ENCODE measurements around the gene CUTC.
"Not testable (repeated sequence)": the region's sequence is repeated elsewhere in the genome, so short reads cannot be mapped to it uniquely, and the experiment has no call there.

The CUTC gene

DNA sequence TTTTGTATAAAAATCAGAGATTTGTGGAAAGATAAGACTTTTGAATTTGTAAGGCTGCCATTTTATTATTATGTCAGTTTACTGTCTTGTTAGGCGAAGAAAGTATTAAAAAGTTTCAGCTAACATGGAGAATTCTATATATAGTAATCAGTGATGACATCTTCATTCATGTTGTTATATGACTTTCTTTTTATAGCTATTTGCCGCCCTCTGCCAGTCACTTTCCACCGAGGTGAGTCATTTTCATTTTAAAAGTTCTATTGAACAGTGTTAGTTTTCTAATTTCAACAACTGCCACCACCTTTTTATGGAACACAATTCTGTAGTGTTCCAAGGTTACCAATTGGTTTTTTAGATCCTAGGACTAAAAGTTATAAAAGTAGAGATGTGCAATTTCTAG lies 11.8 kb downstream of the CUTC start:
- DNase-seq: no peak

DNA sequence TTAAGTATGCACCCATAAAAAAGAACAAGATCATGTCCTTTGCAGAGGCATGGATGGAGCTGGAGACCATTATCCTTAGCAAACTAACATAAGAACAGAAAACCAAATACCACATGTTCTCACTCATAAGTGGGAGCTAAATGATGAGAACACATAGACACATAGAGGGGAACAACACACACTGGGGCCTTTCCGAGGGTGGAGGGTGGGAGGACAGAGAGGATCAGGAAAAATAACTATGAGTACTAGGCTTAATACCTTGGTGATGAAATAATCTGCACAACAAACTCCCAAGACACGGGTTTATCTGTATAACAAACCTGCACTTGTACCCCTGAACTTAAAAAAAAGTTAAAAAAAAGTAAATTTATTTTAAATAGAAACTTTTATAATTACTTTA lies 14.1 kb downstream of the CUTC start:
- not testable (repeated sequence) for DNase-seq

DNA sequence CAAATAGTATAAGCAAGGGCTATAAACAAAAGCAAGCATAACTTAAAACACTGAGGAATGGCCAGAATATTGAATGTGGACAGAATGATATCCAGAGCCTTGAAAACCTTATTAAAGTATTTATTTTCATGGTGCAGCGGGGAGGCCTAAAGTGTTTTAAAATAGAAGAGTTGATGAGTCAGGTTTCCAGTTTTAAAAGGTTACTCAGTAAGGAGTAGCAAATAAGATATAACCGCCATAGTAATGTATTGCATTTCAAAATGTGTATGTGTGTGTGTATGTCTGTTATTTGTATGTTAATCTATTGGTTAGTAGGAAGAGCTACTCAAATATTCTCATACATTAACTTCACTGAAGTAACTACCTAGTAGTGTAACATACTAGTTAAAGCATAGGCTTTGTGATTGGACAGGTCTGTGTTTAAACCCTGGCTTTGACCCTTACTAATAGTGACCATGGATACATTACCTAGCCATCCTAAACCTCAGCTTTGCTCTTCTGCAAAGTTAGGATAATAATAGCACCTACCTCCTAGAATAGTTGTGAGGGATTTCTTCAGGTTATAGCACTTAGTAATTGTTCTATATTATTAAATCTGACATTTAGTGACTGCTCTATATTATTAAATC lies 16.9 kb downstream of the CUTC start:
- DNase-seq: no peak

DNA sequence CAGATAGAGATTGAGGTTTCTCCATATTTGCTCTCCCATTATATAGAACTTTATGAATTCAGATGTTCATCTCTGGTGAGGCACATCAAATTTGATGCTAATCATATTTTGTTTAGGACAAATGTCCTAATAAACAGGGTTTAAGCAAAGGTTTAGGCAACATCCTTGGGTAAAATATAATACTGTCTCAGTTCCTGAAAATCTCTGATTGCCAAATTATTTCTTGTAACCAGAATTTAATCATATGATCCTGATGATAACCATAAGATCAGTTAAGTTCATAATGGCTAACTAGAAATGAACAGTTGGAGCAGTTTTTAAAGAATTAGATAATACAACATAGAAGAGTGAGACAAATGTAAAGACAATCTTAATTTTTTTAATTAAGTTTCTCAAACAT lies 18.6 kb downstream of the CUTC start:
- DNase-seq: no peak

DNA sequence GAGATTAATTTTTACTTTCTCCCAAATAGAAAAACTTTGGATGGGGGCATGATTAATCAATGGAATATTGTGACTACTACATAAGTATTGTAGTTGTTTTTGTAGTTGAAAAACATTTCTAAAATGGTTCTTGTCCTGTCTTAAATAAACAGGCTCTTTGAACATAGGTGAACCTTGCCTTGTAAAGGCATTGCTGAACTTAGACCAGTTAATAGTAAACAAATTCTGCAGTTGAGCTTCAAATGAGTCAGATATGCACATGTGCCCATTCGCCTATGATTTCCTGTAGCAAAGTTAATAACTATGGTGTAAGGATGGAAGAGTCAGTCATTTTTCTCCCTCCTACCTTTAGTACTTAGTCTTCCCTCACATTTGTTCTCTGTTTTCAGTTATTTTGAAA lies 22.6 kb downstream of the CUTC start:
- DNase-seq: no peak

DNA sequence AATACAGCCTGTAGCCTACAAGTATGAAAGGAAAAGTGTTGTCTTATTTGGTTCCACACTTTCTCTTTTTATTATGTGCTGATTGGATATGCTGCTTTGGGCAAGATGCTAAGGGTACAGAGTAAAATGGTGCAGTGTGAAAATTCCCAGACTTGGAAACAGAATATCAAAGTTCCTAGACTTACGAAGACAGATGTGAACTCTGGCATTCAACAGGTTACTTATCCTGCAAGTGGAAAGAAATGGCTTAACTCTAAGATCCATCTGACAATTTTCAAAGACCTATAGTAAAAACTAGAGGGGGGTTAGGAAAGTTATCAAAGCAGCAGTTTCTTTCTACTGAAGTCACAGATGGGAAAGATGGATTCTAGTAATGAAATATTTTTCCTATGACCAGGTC lies 24.1 kb downstream of the CUTC start:
- no peak for DNase-seq

DNA sequence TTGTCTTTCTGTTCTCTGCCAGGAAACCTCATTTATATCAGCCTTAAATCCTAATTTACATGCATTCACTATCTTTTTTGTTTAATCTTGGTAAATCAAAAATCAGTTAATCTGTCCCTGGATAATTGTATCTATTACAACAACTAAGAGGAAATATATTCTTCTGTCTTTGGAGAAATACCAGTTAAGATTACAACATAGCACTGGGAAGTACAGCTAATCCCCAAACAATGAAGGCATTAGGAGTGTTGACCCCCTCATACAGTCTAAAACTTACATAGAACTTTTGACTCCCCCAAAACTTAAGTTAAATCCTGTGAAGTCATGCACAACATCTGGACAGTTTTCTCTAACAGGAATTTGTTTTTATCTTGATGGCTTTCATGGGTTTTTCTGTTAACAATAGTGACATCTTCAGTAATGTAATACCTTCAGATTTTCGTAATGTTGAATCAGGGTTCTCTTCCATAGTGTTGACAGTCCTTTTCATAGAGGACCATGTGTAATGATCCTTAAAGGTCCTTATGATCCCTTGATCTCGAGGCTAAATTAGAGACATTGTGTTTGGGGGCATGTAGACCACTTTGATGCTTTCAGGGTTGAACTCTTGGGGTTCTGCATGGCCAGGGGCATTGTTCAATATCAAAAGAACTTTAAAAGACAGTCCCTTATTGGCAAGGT lies 26.3 kb downstream of the CUTC start:
- DNase-seq: no peak

DNA sequence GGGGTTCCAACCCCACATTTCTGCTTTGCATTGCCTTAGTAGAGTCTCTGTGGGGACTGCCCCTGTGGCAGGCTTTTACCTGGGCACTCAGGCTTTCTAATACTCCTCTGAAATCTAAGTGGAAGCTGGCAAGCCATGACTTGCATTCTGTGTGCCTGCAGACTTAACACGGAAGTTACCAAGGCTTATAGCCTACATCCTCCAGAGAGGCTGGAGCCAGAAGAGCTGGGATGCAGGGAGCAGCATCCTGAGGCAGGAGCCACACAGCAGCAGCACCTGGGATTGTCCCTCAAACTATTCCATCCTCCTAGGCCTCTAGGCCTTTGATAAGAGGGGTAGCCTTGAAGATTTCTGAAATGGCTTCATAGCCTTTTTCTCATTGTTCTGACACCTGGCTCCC lies 28.3 kb downstream of the CUTC start:
- DNase-seq: no peak

DNA sequence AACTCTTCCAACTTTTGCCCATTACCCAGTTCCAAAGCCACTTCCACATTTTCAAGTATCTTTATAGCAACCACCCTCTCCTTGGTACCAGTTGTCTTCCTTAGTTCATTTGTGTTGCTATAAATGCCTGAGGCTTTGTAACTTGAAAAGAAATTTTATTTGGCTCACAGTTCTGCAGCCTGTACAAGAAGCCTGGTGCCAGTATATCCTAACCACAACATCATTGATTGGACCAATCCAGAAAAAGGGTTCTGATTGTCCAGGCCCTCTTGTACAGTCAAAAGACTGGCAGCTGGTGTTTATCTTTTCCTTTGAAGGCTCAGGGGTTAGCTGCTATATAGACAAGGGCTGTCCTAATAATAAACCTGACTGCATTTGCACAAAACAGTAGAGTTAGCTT lies 29.3 kb downstream of the CUTC start:
- no peak for DNase-seq

DNA sequence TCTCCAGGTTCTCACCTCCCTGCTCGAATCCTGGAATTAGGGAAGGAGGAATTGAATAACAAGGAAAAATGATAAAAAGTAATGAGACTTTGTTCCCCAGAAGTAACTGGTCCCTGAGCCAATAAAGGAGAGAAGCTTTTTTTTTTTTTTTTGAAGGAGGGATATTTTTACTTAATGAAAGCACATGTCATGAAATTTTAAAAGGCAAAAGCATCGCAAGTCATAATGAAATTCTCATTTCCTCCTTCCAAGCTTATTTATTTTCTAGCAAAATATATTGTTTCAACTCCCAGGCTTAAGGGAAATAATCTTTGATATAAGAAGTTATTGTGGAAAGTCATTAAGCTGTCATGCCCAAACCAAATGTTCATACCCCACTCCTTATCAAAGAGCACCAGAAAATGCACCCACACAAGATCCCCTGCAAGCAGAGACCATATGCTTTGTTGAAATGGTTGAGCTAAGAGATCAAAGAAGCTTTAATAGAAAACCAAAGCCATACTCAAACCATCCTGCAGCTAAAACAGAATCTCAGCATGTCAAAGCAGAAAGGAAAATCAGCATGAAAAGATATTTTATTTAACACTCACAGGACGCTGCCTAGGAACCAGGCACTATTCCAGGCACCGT lies 33.8 kb downstream of the CUTC start:
- no peak for DNase-seq

DNA sequence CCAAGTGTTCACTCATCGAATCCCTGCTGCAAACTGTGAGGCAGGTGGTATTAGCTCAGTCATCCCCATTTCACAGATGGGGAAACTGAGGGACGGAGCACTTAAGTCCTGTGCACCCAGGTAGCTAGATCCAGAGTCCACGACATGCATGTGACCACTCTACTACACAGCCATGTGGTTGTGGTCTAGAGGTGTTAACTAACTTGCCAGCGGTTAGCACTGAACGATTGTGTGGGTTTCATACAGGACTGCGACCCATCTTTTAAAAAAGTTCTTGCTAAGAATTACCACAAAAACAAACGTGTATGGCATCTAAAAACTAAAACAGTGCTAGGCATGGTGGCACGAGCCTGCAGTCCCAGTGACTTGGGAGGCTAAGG lies 34.3 kb downstream of the CUTC start:
- no peak for DNase-seq

DNA sequence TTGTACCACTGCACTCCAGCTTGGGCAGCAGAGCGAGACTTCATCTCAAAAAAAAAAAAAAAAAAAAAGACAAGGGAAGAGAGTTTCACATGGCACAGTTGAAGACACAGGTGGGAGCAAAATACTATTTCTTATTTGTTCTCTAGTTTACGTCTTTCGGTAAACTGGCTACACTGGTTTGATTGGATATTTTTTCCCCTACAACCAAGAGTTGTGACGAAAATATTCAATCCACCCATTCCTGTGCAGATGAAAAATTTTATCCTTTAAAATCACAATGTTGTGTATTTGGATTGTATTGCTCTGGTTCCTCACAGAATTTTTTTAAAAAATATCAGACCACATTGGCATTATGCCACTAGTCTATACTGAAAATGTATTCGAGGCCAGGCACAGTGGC lies 35.9 kb downstream of the CUTC start:
- DNase-seq: no peak

DNA sequence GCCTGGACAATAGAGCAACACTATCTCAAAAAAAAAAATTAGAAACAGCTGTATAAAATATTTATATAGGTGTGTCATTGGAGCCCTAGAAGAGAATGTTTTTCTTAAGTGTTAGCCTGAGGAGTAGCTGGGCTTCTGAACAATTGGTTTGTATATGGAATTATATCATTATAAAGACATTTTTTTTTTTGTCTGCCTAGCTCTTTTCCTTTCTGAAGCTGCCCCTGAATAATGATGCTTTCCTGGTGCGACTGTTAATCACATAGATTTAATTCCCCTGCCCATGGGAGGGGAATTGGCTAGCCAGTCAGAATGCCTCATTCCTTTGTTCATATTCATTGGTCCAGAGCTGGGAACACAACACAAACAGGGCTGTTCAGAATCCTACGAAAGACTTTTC lies 36.5 kb downstream of the CUTC start:
- DNase-seq: no peak

DNA sequence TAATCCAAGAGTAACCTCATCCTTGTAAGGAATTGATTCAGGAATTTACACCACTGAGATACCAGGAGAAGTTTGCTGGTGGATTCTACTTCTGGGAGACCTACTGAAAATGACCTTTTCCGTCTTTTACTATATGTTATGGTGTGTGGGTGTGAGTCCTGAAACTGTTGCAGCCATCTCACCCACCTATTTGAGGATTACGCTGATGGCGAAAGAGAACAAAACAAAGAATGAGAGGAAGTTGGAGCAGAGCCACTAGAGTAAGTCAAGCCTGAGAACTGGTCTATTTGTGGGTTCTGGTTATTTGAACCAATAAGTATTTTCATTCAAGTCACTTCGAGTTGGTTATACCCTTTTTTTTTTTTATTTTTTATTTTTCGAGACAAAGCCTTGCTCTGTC lies 37.7 kb downstream of the CUTC start:
- DNase-seq: no peak

DNA sequence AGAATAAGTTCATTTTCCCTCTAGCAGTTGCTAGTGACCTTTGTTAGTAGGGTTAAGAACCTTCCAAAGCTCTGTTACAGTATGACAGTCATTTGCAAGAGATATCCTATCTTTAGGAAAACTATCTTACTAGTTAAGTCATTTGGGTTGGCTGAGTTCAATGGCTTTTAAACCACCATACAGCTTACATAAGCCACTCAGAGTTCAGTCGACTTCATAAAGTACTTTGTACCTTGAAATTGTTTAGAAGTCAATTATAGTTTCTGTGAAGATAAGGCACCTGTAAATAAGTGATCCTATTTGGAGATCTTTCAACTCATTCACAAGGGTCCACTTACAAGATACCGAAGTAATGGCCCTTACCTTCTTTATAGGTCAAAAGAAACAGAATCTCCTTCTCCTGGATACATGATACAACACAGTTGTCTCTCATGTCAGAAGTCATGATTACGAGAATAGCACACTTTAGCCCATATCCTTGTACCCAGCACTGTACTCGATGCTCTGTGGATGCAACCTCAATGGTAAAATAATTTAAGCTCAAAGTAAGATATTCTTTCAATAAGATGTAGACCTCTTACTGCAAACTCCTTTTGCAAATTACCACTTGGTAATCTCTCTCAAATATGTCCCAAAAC lies 38.5 kb downstream of the CUTC start:
- DNase-seq: no peak

DNA sequence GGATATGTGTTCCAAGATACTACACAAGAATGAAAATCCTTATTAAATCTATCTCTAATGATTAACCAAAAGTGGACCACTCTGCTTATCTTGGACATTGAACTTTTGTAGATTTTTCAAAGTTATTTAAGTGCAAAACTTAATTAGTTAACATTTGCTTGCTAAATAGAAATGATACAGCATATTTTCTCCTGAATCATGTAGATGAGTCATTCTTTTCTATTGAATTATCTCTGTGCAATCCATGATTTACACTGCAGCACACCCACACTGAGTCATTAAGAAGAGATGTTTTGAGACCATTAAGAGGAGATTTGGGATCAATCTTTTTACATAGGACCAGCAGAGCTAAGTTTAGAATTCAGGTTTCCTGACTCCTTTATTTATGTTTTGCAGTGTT lies 43.8 kb downstream of the CUTC start:
- no peak for DNase-seq

DNA sequence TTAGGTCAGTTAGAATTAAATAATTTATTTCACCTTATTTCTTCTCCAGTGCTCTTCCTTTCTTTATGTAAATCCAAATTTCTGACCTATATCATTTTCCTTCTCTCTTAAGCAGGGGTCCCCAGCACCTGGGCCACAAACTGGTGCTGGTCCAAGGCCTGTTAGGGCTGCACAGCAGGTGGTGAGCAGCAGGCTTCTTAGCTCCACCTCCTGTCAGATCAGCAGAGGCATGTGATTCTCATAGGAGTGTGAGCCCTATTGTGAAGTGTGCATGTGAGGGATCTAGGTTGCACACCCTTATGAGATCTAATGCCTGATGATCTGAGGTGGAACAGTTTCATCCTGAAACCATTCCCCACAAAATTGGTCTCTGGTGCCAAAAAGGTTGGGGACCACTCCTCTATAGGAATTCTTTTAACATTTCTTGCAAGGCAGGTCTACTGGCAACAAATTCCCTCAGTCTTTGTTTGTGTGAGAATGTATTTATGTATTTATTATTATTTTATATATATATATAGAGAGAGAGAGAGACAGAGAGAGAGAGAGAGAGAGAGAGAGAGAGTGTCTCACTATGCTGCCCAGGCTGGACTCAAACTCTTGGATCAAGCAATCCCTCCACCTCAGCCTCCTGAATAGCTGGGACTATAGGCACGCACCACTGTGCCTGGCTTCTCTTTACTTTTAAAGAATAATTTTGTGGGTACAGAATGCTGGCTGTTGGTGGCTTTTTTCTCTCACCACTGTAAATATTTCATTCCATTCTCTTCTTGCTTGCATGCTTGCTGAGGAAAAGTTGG lies 46.1 kb downstream of the CUTC start:
- no peak for DNase-seq

DNA sequence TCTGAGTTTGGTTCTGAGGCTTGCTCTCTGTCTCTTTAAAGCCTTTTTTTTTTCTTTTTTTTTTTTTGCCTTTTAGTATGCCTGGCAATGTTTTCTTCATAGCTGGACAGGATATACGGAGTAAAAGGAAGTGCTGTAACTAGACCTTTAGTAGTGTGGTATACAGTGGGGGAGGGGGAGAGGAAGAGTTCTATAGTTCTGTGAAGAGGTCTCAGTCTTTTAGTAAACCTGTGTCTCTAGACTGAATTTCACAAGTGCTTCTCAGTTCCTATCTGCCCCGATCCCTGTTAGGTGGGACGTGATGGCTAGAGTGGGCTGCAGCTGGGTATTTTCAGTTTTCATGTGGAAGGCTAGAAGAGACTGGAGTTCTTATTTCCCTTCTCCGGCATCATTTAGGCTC lies 47.3 kb downstream of the CUTC start:
- DNase-seq: no peak

DNA sequence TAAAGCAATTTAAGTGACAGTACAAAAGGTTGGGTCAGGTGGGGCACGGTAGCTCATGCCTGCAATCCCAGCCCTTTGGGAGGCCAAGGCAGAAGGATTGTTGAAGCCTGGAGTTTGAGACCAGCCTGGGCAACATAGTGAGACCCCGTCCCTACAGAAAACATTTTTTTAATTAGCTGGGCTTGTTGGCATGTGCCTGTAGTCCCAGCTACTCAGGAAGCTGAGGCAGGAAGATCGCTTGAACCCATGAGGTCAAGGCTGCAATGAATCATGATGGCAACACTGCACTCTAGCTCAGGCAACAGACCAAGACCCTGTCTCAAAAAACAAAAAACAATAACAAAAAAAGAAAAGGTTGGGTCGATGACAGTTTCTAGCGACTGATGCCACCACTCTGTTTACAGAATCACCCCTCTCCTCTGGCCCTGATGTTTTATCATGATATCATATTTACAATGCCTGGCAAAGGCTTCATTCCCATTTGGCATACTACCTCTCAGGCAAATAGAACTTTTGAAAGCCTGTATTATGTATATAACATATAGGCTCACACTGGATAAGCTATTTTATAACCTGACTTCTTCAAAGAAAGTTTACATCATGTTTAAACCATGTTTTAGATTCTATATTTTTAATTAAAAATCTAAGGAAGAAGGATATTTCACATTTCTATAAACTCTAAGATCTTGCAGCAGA lies 49.8 kb downstream of the CUTC start:
- DNase-seq: no peak

DNA sequence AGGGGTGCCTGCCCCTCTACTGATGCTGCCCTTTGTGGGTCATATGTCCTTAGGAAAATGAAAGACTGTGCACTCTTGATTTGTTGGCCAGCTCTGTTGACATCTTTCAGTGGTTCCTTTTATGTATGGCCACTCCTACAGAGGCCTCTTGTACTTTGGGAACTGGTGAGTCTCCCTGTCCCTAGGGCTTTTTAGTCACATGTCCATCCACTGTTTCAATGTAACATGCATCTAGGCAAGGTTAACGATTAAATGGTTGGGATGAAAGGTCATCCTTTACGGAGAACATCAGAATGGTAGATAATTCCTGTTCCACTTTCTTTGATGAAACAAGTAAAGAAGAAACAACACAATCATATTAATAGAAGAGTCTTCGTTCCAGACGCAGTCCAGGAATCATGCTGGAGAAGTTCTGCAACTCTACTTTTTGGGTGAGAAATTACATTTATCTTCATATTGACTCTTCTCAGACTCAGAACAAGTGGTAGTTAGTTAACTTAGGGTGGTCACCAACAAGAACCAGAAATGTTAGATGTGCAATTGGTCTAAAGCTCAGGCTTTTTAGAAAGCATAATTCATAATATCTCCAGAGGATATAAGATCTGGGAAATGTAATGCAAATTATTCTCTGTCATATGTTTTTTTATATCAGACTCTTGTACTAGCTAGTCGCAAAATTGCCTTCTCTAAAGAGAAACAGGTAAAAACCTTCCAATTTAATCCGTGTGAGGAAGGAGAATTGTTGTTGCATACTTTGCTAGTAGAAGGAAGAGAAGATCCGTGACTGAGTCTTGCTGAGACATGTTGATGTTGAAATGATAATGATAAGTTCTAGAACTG lies 50.6 kb downstream of the CUTC start, which contains the start of gene ABCC2:
Gene ABCC2 (plus strand): TSS at position 194 of the 840 bp plus-strand sequence. CDS start 205 bp downstream, at position 399.
- DNase-seq: no peak

DNA sequence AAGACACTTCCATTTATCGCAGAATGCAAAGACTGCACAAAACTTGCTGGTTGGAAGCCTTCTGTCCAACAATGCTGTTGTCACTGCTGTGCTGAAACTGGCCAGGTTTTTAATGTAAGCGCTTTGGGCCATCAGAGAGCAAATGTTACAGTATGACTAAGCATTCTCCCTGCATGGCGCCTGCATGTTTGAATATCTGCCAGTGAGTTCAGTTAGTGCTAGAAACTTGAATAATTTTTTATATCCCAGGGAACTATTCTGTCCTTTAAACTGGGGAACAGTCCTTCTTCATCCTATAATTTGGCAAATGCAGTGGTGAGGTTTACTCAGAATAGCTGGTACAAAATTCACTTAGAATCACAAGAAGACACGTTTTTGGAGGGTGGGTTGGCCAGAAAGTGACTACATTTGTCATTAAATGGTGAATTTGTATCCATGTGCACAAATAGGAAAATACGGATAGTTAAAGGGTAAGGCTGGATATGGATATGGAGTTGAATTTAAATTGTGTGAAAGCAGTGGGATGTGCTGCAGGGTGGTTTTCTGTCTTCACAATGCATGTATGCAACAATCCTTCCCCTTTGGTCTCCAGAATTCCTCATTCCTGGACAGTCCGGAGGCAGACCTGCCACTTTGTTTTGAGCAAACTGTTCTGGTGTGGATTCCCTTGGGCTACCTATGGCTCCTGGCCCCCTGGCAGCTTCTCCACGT lies 52.1 kb downstream of the CUTC start:
- DNase-seq: no peak
